GM12878 (cell line): ENCODE measurements around the gene PLA2G5. TPM values are rescaled to one million over a fixed set of nuclear protein-coding genes. Genes with fewer than 3 reads are reported as not detected.
A peak's percentile ranks its signal among the peaks of the same experiment; 100 is the strongest.

Source experiments
- ATAC-seq: fragments of 200-7000 bp; cut with Tn5 transposase; 3 replicates; pipeline ENCODE4 v1.9.1; 2020; ENCODE audit warnings: mild to moderate bottlenecking, moderate library complexity
- BruUV-seq: library from RNA; stranded (reverse); fragments of 400-500 nt; replicated peaks from 2 replicates; lab custom pipeline; 2021; lab: Mats Ljungman, UMichigan
- CTCF ChIA-PET: fragments of 300-600 bp; sonication (Branson Sonifier 250); formaldehyde crosslinking; extraction: SDS; loops from one replicate; lab custom pipeline; 2021; ENCODE audit warnings: inconsistent platforms; lab: Yijun Ruan, JAX
- POLR2A ChIA-PET: fragments of 350-600 bp; formaldehyde crosslinking; extraction: SDS; loops from one replicate; lab custom pipeline; 2021; ENCODE audit warnings: inconsistent platforms; lab: Charles Lee
- RAD21 ChIA-PET: fragments of 300-600 bp; sonication (Branson Sonifier 250); formaldehyde crosslinking; loops from one replicate; lab custom pipeline; 2023; ENCODE audit warnings: antibody characterized with exemption; ENCODE audit not compliant: unreplicated experiment; lab: Charles Lee
- SMC1A ChIA-PET: fragments of 300-600 bp; sonication (Branson Sonifier 250); formaldehyde crosslinking; loops from one replicate; lab custom pipeline; 2023; ENCODE audit not compliant: unreplicated experiment, uncharacterized antibody; lab: Charles Lee
- DNase-seq: peaks from one replicate; pipeline ENCODE4 v3.0.0-alpha.2; 2011; ENCODE audit warnings: low read depth, low spot score
- FAIRE-seq: peaks from 3 replicates; lab custom pipeline; 2011; peaks lifted over from hg19 to GRCh38; lab: Jason Lieb, UNC
- H2AFZ ChIP-seq: 2 replicates; pipeline ENCODE4 v1.6.0; 2011; ENCODE audit warnings: low read depth, low read length, control low read depth; ENCODE audit not compliant: control insufficient read depth
- H3K27ac ChIP-seq: 2 replicates; pipeline ENCODE4 v1.5.1; 2011; ENCODE audit warnings: control low read depth; ENCODE audit not compliant: control insufficient read depth, insufficient read depth
- H3K27me3 ChIP-seq, 2 experiments: replicated peaks in 1 of 2; 2 replicates each; pipeline versions ENCODE4 v1.6.0 to v1.6.1; 2011; ENCODE audit warnings: low read length in 1 of 2; ENCODE audit not compliant: control insufficient read depth in 2 of 2, insufficient read depth in 2 of 2
- H3K36me3 ChIP-seq, 2 experiments: 2 replicates each; pipeline ENCODE4 v1.5.1; 2011; ENCODE audit warnings: low read length in 1 of 2; ENCODE audit not compliant: control insufficient read depth in 2 of 2, insufficient read depth in 2 of 2
- H3K4me1 ChIP-seq: 2 replicates; pipeline ENCODE4 v1.6.1; 2011; ENCODE audit warnings: mild to moderate bottlenecking, low read length, moderate library complexity, mixed read lengths; ENCODE audit not compliant: control insufficient read depth, insufficient read depth
- H3K4me2 ChIP-seq: 2 replicates; pipeline ENCODE4 v1.6.0; 2011; ENCODE audit warnings: control low read depth; ENCODE audit not compliant: control insufficient read depth, insufficient read depth
- H3K4me3 ChIP-seq: fragments of 200-600 bp; sonication (generic); 2 replicates; pipeline ENCODE4 v1.5.1; 2016
- H3K79me2 ChIP-seq: 2 replicates; pipeline ENCODE4 v1.6.0; 2011; ENCODE audit warnings: low read length; ENCODE audit not compliant: control insufficient read depth, insufficient read depth
- H3K9ac ChIP-seq: 2 replicates; pipeline ENCODE4 v1.8.0; 2011; ENCODE audit warnings: low read length, control low read depth, mixed read lengths; ENCODE audit not compliant: control insufficient read depth, insufficient read depth
- H3K9me3 ChIP-seq: replicated peaks from 3 replicates; pipeline ENCODE4 v1.5.1; 2011; ENCODE audit warnings: mild to moderate bottlenecking, low read length; ENCODE audit not compliant: control insufficient read depth, insufficient read depth
- H4K20me1 ChIP-seq: 2 replicates; pipeline ENCODE4 v1.6.0; 2011; ENCODE audit not compliant: control insufficient read depth, insufficient read depth
- CBX5 ChIP-seq: sonication (generic); IDR thresholded peaks from 2 replicates; pipeline ENCODE4 v1.6.1; 2016; ENCODE audit warnings: low read depth, moderate library complexity, mild to moderate bottlenecking, inconsistent platforms
- CHD4 ChIP-seq: fragments of 200-600 bp; sonication (generic); IDR thresholded peaks from 2 replicates; pipeline ENCODE4 v1.6.1; 2016; ENCODE audit warnings: mild to moderate bottlenecking
- JUND ChIP-seq: IDR thresholded peaks from 2 replicates; pipeline ENCODE4 v1.6.1; 2012; ENCODE audit warnings: low read depth, mild to moderate bottlenecking, low read length, improper control_type of control experiment, moderate library complexity
- MYC ChIP-seq: IDR thresholded peaks from 2 replicates; pipeline ENCODE4 v1.6.1; 2011; ENCODE audit warnings: mild to moderate bottlenecking, low read length, moderate library complexity, inconsistent platforms; ENCODE audit not compliant: insufficient read depth, insufficient replicate concordance, insufficient read length, severe bottlenecking
- NFXL1 ChIP-seq: fragments of 450-650 bp; IDR thresholded peaks from 2 replicates; pipeline ENCODE4 v1.6.1; 2017; ENCODE audit warnings: antibody characterized with exemption, mild to moderate bottlenecking, borderline replicate concordance
- NRF1 ChIP-seq: conservative IDR thresholded peaks from 2 replicates; pipeline ENCODE4 v1.6.1; 2011; ENCODE audit warnings: mild to moderate bottlenecking, low read depth, low read length, improper control_type of control experiment
- SMC3 ChIP-seq: IDR thresholded peaks from 2 replicates; pipeline ENCODE4 v1.6.1; 2011; ENCODE audit warnings: low read length, improper control_type of control experiment, borderline replicate concordance
- SREBF1 ChIP-seq: IDR thresholded peaks from 2 replicates; pipeline ENCODE4 v1.6.1; 2012; ENCODE audit warnings: mild to moderate bottlenecking, low read length
- TBL1XR1 ChIP-seq: IDR thresholded peaks from 2 replicates; pipeline ENCODE4 v1.6.1; 2012; ENCODE audit warnings: low read depth, low read length, improper control_type of control experiment
- YBX1 ChIP-seq: fragments of 450-650 bp; IDR thresholded peaks from 2 replicates; pipeline ENCODE4 v1.6.1; 2016; ENCODE audit warnings: antibody characterized with exemption
- ZNF274 ChIP-seq: IDR thresholded peaks from one replicate; pipeline ENCODE4 v1.8.0; 2011; ENCODE audit not compliant: insufficient read length, insufficient read depth
- WGBS: methylation state at CpG from one replicate; pipeline ENCODE4 v1.1.6; 2016; ENCODE audit warnings: low lambda C conversion rate; ENCODE audit not compliant: insufficient replicate concordance, insufficient coverage; ENCODE audit errors: missing lambda C conversion rate; 5-methylcytosine and 5-hydroxymethylcytosine counted together
- in situ Hi-C: fragments of 300-500 bp; cut with MboI; formaldehyde crosslinking; loops from 9 replicates; pipeline ENCODE4 v1.14.3; 2018; ENCODE audit warnings: mixed read lengths
- intact Hi-C: fragments of 100-400 bp; cut with micrococcal nuclease; formaldehyde crosslinking; loops from one replicate; pipeline ENCODE4 v1.14.2; 2022; ENCODE audit not compliant: unreplicated experiment
- polyA plus RNA-seq, 11 experiments: library from polyadenylated mRNA; depleted of rRNA in 4 of 11; unstranded in 6 of 11; stranded (reverse) in 5 of 11; fragments of >200 nt; fragmentation: Nextera tagmentation in 4 of 11; fragmentation: Illumina TruSeq in 1 of 11; extraction: Ambion mirVana in 4 of 11; extraction: Trizol in 1 of 11; gene quantifications; 1 replicate in 1 of 11; 2 replicates in 10 of 11; pipeline versions ENCODE4 v1.2.1 to v1.2.3, GENCODE V29; 2011 to 2016; ENCODE audit warnings: inconsistent platforms in 2 of 11, missing spikeins in 2 of 11, low read depth in 1 of 11
- total RNA-seq, 4 experiments: library from RNA; depleted of rRNA in 3 of 4; stranded (reverse); fragments of >200 nt in 3 of 4; fragmentation: Illumina TruSeq in 1 of 4; extraction: Trizol in 1 of 4; gene quantifications; 2 replicates each; pipeline versions ENCODE4 v1.2.1 to v1.2.3, GENCODE V29; 2013 to 2021
- TF ChIP-seq, protein P1 (sequence below), 3 experiments: IDR thresholded peaks in 2 of 3; conservative IDR thresholded peaks in 1 of 3; 2 replicates each; pipeline ENCODE4 v1.5.1; 2011; ENCODE audit warnings: low read depth in 3 of 3, low read length in 3 of 3, mild to moderate bottlenecking in 3 of 3, control low read depth in 2 of 3, moderate library complexity in 2 of 3, inconsistent platforms in 1 of 3, mixed read lengths in 1 of 3; ENCODE audit not compliant: control insufficient read depth in 2 of 3, insufficient read depth in 1 of 3; ENCODE audit errors: extremely low read depth in 1 of 3
- TF ChIP-seq, protein P2 (sequence below): IDR thresholded peaks from 2 replicates; pipeline ENCODE4 v1.6.1; 2012; ENCODE audit warnings: improper control_type of control experiment, low read depth, low read length; ENCODE audit not compliant: insufficient replicate concordance

Gene PLA2G5
- total and polyA plus RNA-seq, 10 of the 15 experiments (the other 5 are each of a cell fraction or from before 2014, with no cell fraction given): 0.10 to 0.19 (median 0.17) TPM; not detected in 7

DNA sequence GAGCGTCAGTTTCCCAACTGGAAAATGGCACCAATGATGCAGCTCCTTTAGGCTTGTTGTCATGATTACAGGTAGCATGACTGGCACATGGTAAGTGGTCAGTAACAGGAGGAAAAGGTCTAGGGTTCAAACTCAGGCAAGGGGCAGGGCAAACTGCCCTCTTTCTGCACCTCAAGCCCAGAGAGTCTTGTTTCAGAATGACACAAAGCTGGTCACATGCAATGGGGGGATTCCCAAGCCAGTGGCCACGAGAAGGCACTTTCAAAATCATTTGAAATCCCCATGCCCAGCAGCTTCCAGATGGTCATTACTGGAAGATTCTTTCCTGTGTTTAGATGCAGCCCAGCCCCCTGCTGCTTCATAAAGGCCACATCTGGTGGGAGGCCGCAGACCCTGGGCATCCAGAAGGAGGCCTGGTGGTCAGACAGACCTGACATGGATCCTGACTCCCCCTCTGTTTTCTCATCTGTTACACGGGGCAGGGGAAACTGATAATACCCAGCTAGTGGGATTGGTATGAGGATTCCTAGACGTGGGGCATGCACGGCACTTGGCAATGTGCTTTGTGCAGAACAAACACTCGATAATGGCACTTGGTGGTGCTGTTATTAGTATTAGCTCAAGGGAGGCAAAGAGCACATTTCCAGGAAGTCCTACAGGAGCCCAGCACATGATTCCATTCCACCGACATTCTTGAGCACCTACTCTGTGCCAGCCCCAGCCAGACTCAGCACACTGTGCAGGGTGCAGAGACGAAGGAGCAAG is 56.2 kb downstream of the PLA2G5 start (continued):
- TF ChIP-seq, protein P1, sequence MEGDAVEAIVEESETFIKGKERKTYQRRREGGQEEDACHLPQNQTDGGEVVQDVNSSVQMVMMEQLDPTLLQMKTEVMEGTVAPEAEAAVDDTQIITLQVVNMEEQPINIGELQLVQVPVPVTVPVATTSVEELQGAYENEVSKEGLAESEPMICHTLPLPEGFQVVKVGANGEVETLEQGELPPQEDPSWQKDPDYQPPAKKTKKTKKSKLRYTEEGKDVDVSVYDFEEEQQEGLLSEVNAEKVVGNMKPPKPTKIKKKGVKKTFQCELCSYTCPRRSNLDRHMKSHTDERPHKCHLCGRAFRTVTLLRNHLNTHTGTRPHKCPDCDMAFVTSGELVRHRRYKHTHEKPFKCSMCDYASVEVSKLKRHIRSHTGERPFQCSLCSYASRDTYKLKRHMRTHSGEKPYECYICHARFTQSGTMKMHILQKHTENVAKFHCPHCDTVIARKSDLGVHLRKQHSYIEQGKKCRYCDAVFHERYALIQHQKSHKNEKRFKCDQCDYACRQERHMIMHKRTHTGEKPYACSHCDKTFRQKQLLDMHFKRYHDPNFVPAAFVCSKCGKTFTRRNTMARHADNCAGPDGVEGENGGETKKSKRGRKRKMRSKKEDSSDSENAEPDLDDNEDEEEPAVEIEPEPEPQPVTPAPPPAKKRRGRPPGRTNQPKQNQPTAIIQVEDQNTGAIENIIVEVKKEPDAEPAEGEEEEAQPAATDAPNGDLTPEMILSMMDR (IDR thresholded peaks at IDR 0.05 in 2 of 3, conservative IDR thresholded peaks at IDR 0.05 in 1 of 3; ENCODE audit: control insufficient read depth in 2 of 3, extremely low read depth in 1 of 3, insufficient read depth in 1 of 3, low read depth in 3 of 3, low read length in 3 of 3): no peak
- TF ChIP-seq JUND: peak; percentile 77; the same call in 1 of the 2 replicates
- TF ChIP-seq CHD4: no peak

DNA sequence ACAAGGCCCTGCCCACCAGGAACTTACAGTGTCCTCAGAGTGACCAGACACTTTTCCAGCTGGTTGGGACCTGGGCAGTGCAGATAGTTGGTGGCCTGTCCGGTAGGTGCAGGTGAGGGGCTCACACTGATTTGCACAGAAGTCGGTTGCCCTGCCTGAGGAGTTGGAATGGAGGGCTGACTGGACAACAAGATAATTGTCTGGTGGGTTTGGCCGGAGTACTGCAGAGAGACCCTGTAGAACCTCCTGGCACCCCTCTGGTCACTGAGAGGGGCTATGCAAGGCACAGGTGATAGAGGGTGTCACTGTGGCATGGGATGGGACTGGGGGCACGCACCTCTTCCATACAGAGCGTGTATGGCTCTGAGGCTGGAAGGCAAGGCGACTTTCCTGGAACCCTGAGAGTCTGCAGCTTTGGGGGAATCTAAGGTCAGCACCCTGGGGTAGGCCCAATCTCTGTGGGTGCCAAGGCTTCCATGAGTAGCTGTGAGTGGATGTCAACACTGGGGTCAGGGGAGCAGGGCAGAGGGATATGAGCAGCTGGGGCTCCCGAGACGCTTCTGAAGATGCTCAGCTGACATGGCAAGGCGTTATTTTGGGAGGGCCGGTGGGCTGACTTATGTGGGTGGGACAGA is 56.9 kb downstream of the PLA2G5 start:
- no peak for DNase-seq
- Histone ChIP-seq H3K27ac (peak overlapping the region; percentile 76), H3K4me2 (peak overlapping the region; percentile 62), H3K79me2 (no peaks in the 10 kb centered on the region), H3K36me3 (no peaks in the 10 kb centered on the region), H3K27me3 (no peaks in the 10 kb centered on the region), H4K20me1 (no peaks in the 10 kb centered on the region), H3K4me3 (no peak overlapping the region), H2AFZ (peak overlapping the region; percentile 61), H3K9me3 (peaks cover 2% of the 10 kb centered on the region; the same call in 1 of the 3 replicates), H3K4me1 (peaks cover 44% of the 10 kb centered on the region), H3K9ac (peak overlapping the region; percentile 25; the same call in 1 of the 2 replicates)
- in situ Hi-C loops (no loop called here), intact Hi-C loops (no loop called here)
- no TSS peak for BruUV-seq
- WGBS: 81% methylated on average over 10 of the region's 10 CpGs
- SMC1A ChIA-PET: interaction anchor here (1.1 to 3.6 kb wide), 10 partner anchors 9 to 245 kb away, joined by 3 to 18 read pairs (median 5); partner anchors contain the start of gene OTUD3
- CTCF ChIA-PET: interaction anchor here (0.6 to 3.3 kb wide), 5 partner anchors 20 to 245 kb away, joined by 3 to 17 read pairs (median 4); partner anchors contain the start of gene OTUD3
- RAD21 ChIA-PET: interaction anchor here (2.4 to 4.8 kb wide), 2 partner anchors 25 to 68 kb away, joined by 9 to 28 read pairs; no protein-coding TSS in a partner anchor
- POLR2A ChIA-PET: interaction anchor here (0.6 to 3.0 kb wide), 2 partner anchors 23 to 47 kb away, joined by 3 to 11 read pairs; no protein-coding TSS in a partner anchor
- no peak for FAIRE-seq
- no peak for ATAC-seq
- TF ChIP-seq SMC3 (no peak), CBX5 (no peak), NFXL1 (no peak), ZNF274 (no peak), TBL1XR1 (no peak), YBX1 (no peak), SREBF1 (no peak), MYC (no peak), NRF1 (no peak)
- TF ChIP-seq, protein P2, sequence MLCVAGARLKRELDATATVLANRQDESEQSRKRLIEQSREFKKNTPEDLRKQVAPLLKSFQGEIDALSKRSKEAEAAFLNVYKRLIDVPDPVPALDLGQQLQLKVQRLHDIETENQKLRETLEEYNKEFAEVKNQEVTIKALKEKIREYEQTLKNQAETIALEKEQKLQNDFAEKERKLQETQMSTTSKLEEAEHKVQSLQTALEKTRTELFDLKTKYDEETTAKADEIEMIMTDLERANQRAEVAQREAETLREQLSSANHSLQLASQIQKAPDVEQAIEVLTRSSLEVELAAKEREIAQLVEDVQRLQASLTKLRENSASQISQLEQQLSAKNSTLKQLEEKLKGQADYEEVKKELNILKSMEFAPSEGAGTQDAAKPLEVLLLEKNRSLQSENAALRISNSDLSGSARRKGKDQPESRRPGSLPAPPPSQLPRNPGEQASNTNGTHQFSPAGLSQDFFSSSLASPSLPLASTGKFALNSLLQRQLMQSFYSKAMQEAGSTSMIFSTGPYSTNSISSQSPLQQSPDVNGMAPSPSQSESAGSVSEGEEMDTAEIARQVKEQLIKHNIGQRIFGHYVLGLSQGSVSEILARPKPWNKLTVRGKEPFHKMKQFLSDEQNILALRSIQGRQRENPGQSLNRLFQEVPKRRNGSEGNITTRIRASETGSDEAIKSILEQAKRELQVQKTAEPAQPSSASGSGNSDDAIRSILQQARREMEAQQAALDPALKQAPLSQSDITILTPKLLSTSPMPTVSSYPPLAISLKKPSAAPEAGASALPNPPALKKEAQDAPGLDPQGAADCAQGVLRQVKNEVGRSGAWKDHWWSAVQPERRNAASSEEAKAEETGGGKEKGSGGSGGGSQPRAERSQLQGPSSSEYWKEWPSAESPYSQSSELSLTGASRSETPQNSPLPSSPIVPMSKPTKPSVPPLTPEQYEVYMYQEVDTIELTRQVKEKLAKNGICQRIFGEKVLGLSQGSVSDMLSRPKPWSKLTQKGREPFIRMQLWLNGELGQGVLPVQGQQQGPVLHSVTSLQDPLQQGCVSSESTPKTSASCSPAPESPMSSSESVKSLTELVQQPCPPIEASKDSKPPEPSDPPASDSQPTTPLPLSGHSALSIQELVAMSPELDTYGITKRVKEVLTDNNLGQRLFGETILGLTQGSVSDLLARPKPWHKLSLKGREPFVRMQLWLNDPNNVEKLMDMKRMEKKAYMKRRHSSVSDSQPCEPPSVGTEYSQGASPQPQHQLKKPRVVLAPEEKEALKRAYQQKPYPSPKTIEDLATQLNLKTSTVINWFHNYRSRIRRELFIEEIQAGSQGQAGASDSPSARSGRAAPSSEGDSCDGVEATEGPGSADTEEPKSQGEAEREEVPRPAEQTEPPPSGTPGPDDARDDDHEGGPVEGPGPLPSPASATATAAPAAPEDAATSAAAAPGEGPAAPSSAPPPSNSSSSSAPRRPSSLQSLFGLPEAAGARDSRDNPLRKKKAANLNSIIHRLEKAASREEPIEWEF: no peak
